Heart left ventricle (tissue), 16 donors: ENCODE results near the gene IL15RA. TPM values are rescaled to one million over a fixed set of nuclear protein-coding genes. Genes with fewer than 3 reads are reported as not detected.

Experiments used
- ATAC-seq, 4 donors: fragments of 200-7000 bp; cut with Tn5 transposase; one replicate each; pipeline ENCODE4 v1.9.1; 2020 to 2022; ENCODE audit warnings: moderate library complexity in 4 of 4, mild to moderate bottlenecking in 3 of 4, moderate number of reproducible peaks in 1 of 4
- DNase-seq, 5 donors: peaks; one replicate each; pipeline ENCODE4 v3.0.0-alpha.2; 2020
- H3K27ac ChIP-seq, 12 donors: fragments of 200-600 bp; sonication (generic) in 4 of 12; one replicate each; pipeline versions ENCODE4 v1.5.0 to v1.8.0; 2016 to 2022; ENCODE audit warnings: mild to moderate bottlenecking in 2 of 12
- H3K27me3 ChIP-seq, 9 donors: fragments of 200-600 bp; sonication (generic) in 2 of 9; one replicate each; pipeline versions ENCODE4 v1.5.1 to v1.8.0; 2016 to 2022; ENCODE audit warnings: mild to moderate bottlenecking in 3 of 9
- H3K36me3 ChIP-seq, 9 donors: fragments of 200-600 bp; sonication (generic) in 2 of 9; one replicate each; pipeline versions ENCODE4 v1.5.0 to v1.8.0; 2018 to 2022; ENCODE audit warnings: mild to moderate bottlenecking in 2 of 9
- H3K4me1 ChIP-seq, 12 donors: fragments of 200-600 bp; sonication (generic) in 4 of 12; one replicate each; pipeline versions ENCODE4 v1.5.0 to v1.8.0; 2016 to 2022; ENCODE audit warnings: mild to moderate bottlenecking in 3 of 12
- H3K4me3 ChIP-seq, 12 donors: fragments of 200-600 bp; sonication (generic) in 4 of 12; one replicate each; pipeline versions ENCODE4 v1.5.0 to v1.8.0; 2017 to 2022; ENCODE audit warnings: mild to moderate bottlenecking in 9 of 12, moderate library complexity in 4 of 12
- H3K9me3 ChIP-seq, 12 donors: fragments of 200-600 bp; sonication (generic) in 4 of 12; one replicate each; pipeline versions ENCODE4 v1.5.0 to v1.8.0; 2016 to 2022; ENCODE audit warnings: mild to moderate bottlenecking in 1 of 12
- CTCF ChIP-seq, 12 donors: fragments of 200-600 bp; sonication (generic) in 4 of 12; IDR thresholded peaks; one replicate each; pipeline versions ENCODE4 v1.5.0 to v1.8.0; 2018 to 2022; ENCODE audit warnings: antibody characterized with exemption in 12 of 12, mild to moderate bottlenecking in 5 of 12
- POLR2A ChIP-seq, 2 donors: fragments of 450-650 bp; IDR thresholded peaks; one replicate each; pipeline ENCODE4 v1.6.1; 2017; ENCODE audit warnings: antibody characterized with exemption in 2 of 2, mild to moderate bottlenecking in 2 of 2, moderate library complexity in 2 of 2
- WGBS, 4 donors: extraction: QIAGEN DNeasy Blood & Tissue Kit in 2 of 4; methylation state at CpG; one replicate each; pipeline versions ENCODE4 v1.1.5 to v1.1.7; 2013 to 2018; 5-methylcytosine and 5-hydroxymethylcytosine counted together
- intact Hi-C, 10 donors: fragments of 100-400 bp; cut with DNase I; formaldehyde crosslinking; loops; one replicate each; pipeline versions ENCODE4 v1.11.1 to v1.14.2; 2022
- polyA plus RNA-seq, 2 donors: library from polyadenylated mRNA; stranded (reverse); fragments of 200-250 nt; gene quantifications; one replicate each; pipeline ENCODE4 v1.2.3, GENCODE V29; 2013
- total RNA-seq, 9 donors: library from RNA; depleted of rRNA in 2 of 9; stranded (reverse); fragments of >200 nt in 2 of 9; fragmentation: NEBNext Ultra II Directional in 3 of 9; extraction: Animal tissue kit (Norgen Biotek cat#: 25700) in 3 of 9; gene quantifications; one replicate each; pipeline versions ENCODE4 v1.1.0 to v1.2.4, GENCODE V29; 2016 to 2023
- donor health status: ischemic (EF 13 %, LVEDD 7.1; RV severe dilation, severe dysfunction).
- donor health status: healthy with polysubstance abuse.
- donor health status: DM: no; HTN: yes; CAD: no.
- donor health status: DM: no; HTN: no; CAD: no.
- donor health status: ischemic (EF 25% LVEDD 6.9; RV normal size, moderate dysfunction).
- donor health status: ischemic (EF 25% LVEDD 5.7; RV mildly dilated, moderate dysfunction).
- donor health status: healthy.
- donor health status: DM: yes; HTN: yes; CAD: no.
- donor health status: ischemic (EF 35%, LVEDD 5.7; RV mildly dilated, moderate dysfunction).
- donor health status: nonischemic (EF 11% LVEDD 7.7; RV severe dilation, severe dysfunction).
- donor health status: DM: yes; HTN: yes; CAD: no.
- donor health status: PGD.
- donor health status: ischemic (EF 29% LVEDD 5.4; RV normal size, mild dysfunction).
- donor health status: nonischemic (EF 23%, LVEDD 6.1; RV moderate dilation, normal function).

The IL15RA gene
- total and polyA plus RNA-seq, 11 donors = 2.2 to 41.1 (median 6.6) TPM

GRCh38 chr10:6018422-6018821, 41.1 kb upstream of the IL15RA start:
- peak in 3 of 4 donors; percentile 73 to 84 (median 75) for ATAC-seq
- TF ChIP-seq CTCF (IDR thresholded peaks at IDR 0.05) (no peak), POLR2A (IDR thresholded peaks at IDR 0.05) (no peak)
- Histone ChIP-seq H3K36me3 (no peaks in the 10 kb centered on the region), H3K9me3 (no peaks in the 10 kb centered on the region), H3K4me1 (peaks cover 0 to 17% (median 5%) of the 10 kb centered on the region in 12 donors), H3K4me3 (no peak overlapping the region), H3K27me3 (no peaks in the 10 kb centered on the region), H3K27ac (peak overlapping the region in 7 of 12 donors; percentile 30 to 51 (median 40))
- peak in 2 of 5 donors; percentile 28 to 60 for DNase-seq
- WGBS, 4 donors = 49 to 64% (median 54%) methylated on average over 5 of the region's 5 CpGs
- intact Hi-C loops = loop anchor here in 8 of 10 donors (2.0 to 10.0 kb wide), 10 partner anchors 30 to 386 kb away; partner anchors contain the start of gene RBM17 (in 2 of the 8)

GRCh38 chr10:6017781-6018354, 40.5 kb upstream of the IL15RA start:
- WGBS, 4 donors = 88 to 95% (median 89%) methylated on average over 6 to 8 of the region's 8 CpGs
- DNase-seq (no peak), ATAC-seq (peak in 1 of 4 donors; percentile 5)
- Histone ChIP-seq H3K9me3 (no peaks in the 10 kb centered on the region), H3K27ac (peak overlapping the region in 7 of 12 donors; percentile 30 to 51 (median 40)), H3K4me1 (peaks cover 0 to 15% (median 5%) of the 10 kb centered on the region in 12 donors), H3K4me3 (no peak overlapping the region), H3K36me3 (no peaks in the 10 kb centered on the region), H3K27me3 (no peaks in the 10 kb centered on the region)
- intact Hi-C loops = loop anchor here in 8 of 10 donors (2.0 to 10.0 kb wide), 10 partner anchors 31 to 387 kb away; partner anchors contain the start of gene RBM17 (in 2 of the 8)
- TF ChIP-seq CTCF (IDR thresholded peaks at IDR 0.05) (no peak), POLR2A (IDR thresholded peaks at IDR 0.05) (no peak)

DNA sequence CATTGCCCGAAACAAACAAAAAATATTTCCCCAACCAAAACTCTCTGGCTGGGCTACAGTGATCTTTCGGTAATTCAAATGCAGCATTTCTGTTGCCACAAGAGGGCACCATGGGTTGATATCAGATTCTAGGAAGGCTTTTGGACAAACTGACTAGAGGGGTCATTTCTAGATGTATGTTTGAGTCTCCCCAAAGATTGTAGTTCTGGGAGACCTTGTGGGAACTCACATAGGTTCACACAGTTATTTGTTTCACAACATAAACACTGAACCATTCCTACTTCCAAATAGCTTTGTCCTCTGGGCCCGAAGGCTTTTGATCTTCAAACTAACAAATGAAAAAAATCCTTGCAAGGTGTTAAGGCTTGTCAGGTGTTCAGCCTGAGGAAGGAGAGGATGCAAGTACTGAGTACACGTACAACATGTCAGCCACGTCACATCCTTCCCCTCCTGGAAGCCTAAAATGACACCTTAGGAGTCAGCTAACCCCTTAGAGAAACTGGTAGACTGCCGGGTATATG, 37.0 kb upstream of the IL15RA start:
- peak in 3 of 4 donors; percentile 20 to 64 (median 50) for ATAC-seq
- Histone ChIP-seq H3K9me3 (no peaks in the 10 kb centered on the region), H3K4me1 (peaks cover 0 to 16% (median 5%) of the 10 kb centered on the region in 12 donors), H3K27ac (peak overlapping the region in 2 of 12 donors; percentile 1 to 2), H3K27me3 (no peaks in the 10 kb centered on the region), H3K36me3 (no peaks in the 10 kb centered on the region), H3K4me3 (no peak overlapping the region)
- DNase-seq = peak in 2 of 5 donors; percentile 44 to 58
- WGBS, 4 donors = 50 to 58% (median 52%) methylated on average over 6 of the region's 6 CpGs
- TF ChIP-seq POLR2A (IDR thresholded peaks at IDR 0.05) = no peak
- peak; percentile 71 to 86 (median 75) for TF ChIP-seq CTCF (IDR thresholded peaks at IDR 0.05)
- intact Hi-C loops = loop anchor here (2.0 to 10.0 kb wide), 13 partner anchors 33 to 390 kb away; partner anchors contain the start of gene RBM17 (in 4 of the 10)
